ENCODE results near the gene CELA2A.

The CELA2A gene

DNA sequence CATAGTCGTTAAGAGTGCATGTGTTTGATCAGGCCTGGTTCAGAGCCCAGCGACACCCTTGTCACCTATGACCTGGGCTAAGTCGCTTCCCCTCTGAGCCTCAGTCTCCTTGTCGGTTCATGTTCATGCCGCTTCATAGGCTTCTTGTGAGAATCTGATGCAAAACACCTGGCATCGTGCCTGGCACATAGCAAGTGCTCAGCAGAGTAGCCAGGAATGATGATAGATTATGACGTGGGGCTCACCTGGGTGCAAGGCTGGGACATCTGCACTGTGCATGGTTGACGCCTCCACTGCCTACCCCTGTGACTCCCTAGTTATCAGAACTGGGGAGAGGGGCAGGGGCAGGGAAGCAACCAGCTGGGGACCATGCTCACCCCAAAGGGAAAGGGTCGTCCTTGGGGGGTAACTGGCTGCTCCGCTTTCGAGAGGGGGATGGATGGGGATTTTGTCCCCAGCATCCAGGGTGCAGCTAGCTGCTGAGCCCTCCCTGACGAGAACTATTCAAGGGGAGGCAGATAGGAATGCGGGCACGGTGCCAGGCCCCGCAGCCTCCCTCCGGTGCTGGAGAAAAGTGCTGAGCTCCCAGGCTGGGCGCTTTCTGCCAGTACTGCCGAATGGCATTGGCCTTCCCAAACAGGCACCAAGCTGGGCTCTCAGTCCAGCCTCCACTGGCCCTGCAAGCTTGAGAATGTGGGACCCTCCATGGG is 37.6 kb upstream of the CELA2A start:
- in situ Hi-C loops (cut with MboI; ENCODE audit: low sequenced_read_pairs, unreplicated experiment): no loop called here
- no peak for DNase-seq (ENCODE audit: low spot score)
- TF ChIP-seq, protein P1, sequence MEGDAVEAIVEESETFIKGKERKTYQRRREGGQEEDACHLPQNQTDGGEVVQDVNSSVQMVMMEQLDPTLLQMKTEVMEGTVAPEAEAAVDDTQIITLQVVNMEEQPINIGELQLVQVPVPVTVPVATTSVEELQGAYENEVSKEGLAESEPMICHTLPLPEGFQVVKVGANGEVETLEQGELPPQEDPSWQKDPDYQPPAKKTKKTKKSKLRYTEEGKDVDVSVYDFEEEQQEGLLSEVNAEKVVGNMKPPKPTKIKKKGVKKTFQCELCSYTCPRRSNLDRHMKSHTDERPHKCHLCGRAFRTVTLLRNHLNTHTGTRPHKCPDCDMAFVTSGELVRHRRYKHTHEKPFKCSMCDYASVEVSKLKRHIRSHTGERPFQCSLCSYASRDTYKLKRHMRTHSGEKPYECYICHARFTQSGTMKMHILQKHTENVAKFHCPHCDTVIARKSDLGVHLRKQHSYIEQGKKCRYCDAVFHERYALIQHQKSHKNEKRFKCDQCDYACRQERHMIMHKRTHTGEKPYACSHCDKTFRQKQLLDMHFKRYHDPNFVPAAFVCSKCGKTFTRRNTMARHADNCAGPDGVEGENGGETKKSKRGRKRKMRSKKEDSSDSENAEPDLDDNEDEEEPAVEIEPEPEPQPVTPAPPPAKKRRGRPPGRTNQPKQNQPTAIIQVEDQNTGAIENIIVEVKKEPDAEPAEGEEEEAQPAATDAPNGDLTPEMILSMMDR (IDR thresholded peaks at IDR 0.05; ENCODE audit: borderline replicate concordance, control extremely low read depth, extremely low read depth, insufficient read depth, missing control alignments): no peak

DNA sequence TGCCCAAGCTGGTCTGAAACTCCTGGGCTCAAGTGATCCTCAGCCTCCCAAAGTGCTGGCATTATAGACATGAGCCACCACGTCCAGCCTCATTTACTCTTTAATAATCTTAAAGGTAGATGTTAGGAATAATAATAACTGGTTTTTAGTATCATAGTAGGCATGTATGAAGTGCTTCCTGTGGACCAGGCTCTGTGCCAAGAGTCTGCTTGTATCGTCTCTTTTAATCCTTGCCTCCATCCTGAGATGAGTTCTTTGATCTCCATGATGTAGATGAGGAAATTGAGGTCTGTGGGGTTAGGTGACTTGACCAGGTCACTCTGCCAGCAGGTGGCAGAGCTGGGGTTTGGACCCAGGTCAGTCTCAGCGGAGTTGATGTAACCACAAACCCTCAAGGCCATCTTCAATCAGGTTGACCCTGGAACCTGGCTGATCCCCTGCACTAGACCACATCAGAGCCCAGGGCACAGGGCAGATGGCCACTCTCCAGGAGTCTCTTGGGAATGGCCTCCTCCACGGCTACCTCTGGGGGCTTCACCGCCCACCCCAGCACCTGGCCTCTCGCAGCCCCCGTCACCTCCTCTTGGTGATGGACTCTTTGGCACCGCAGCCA is 35.6 kb upstream of the CELA2A start:
- DNase-seq (ENCODE audit: low spot score): no peak
- in situ Hi-C loops (cut with MboI; ENCODE audit: low sequenced_read_pairs, unreplicated experiment): no loop called here
- TF ChIP-seq, protein P1 (IDR thresholded peaks at IDR 0.05; ENCODE audit: borderline replicate concordance, control extremely low read depth, extremely low read depth, insufficient read depth, missing control alignments): no peak

DNA sequence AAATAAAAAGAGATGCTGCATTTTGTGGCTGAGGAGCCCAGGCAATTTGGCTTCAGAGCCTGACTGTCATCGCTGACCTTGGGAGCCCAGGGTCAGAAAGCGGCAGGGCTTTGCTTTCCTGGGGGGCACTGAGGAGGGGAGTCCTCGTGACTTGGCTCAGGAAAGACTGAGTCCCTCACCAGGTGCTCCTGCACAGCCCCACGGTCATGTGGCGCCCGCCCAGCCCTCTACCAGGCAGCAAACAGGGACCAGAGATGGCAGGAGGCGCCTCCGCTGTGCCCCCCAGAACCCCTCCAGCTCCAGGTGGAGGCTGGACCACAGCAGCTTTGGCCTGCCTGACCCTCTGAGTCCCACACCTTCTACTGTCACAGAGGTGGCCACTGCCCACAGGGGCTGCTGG is 33.7 kb upstream of the CELA2A start:
- in situ Hi-C loops (cut with MboI; ENCODE audit: low sequenced_read_pairs, unreplicated experiment): no loop called here
- DNase-seq (ENCODE audit: low spot score): no peak
- TF ChIP-seq, protein P1 (IDR thresholded peaks at IDR 0.05; ENCODE audit: borderline replicate concordance, control extremely low read depth, extremely low read depth, insufficient read depth, missing control alignments): no peak

DNA sequence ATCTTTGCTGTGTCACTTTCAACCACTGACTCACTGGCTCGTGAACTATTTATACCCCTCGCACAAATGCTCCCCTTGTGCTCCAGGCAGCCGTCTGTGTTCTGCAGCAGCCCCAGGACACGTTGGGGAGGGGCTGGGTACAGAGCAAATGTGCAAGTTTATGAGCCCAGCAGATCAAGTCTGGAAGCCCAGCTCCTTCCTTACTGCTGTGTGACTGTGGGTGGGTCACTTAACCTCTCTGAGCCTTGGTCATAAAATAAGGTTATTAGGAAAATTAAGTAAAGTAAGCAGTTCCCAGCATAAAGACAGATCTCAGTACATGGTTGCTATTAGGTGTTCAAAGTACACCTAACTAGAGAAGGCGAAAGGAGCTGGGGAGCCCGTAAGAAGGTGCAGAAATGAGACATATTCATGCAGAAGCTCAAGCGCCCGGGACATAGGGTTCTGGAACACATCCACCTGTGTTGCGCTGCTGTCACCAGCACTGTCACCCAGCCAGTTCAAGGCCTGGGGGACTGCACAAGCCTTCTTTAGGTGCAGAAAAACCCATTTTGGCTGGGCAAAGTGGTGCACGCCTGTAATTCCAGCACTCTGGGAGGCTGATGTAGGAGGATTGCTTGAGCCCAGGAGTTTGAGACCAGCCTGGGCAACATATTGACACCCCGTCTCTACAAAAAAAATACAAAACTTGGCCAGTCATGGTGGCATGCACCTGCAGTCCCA is 33.0 kb upstream of the CELA2A start:
- in situ Hi-C loops (cut with MboI; ENCODE audit: low sequenced_read_pairs, unreplicated experiment): no loop called here
- DNase-seq (ENCODE audit: low spot score): no peak
- TF ChIP-seq, protein P1 (IDR thresholded peaks at IDR 0.05; ENCODE audit: borderline replicate concordance, control extremely low read depth, extremely low read depth, insufficient read depth, missing control alignments): no peak

DNA sequence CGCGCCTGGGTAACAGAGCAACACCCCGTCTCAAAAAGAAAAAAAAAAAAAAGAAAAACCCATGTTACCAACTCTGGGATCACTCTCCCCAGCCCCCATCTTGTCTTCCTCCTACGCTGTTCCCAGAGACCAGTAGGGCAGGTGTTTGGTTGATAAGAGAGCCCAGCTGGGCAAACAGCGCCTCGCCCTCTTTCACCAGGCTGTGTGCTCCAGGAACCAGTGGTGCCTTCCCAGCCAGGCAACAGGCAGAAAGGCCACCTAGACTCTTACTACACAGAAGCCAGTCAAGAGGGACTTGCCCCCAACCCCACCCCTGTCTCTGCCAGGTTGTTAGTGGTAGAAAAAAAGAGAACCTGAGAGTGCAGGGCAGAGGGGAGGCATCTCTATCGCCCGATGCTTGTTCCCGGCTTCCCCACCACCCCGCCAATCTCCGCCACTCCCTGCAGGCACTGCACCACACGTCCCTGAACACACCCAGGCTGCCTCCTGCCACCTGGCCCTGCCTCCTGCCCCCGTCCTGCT is 32.3 kb upstream of the CELA2A start:
- TF ChIP-seq, protein P1 (IDR thresholded peaks at IDR 0.05; ENCODE audit: borderline replicate concordance, control extremely low read depth, extremely low read depth, insufficient read depth, missing control alignments): no peak
- in situ Hi-C loops (cut with MboI; ENCODE audit: low sequenced_read_pairs, unreplicated experiment): no loop called here
- DNase-seq (ENCODE audit: low spot score): no peak

DNA sequence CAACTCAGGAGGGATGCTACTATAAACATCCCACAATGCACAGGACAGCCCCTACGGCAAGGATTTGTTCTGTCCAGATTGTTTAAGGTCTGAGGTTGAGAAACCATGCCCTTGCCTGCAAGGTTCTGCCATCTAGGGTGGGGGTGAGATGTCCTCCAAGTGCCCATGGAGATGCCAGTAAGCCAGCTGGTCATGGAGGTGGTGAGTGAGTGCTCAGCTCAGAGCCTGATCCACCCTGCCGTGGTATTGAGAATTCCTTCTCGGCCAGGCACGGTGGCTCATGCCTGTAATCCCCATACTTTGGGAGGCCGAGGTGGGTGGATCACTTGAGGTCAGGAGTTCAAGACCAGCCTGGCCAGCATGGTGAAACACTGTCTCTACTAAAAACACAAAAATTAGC is 31.6 kb upstream of the CELA2A start:
- no peak for DNase-seq (ENCODE audit: low spot score)
- TF ChIP-seq, protein P1 (IDR thresholded peaks at IDR 0.05; ENCODE audit: borderline replicate concordance, control extremely low read depth, extremely low read depth, insufficient read depth, missing control alignments): no peak
- in situ Hi-C loops (cut with MboI; ENCODE audit: low sequenced_read_pairs, unreplicated experiment): loop anchor here (5.0 kb wide), 1 partner anchor 98 kb away; no protein-coding TSS in a partner anchor
